Endothelial cell of umbilical vein (primary cell): ENCODE measurements around the gene SUOX. TPM values are rescaled to one million over a fixed set of nuclear protein-coding genes. Genes with fewer than 3 reads are reported as not detected.
A peak's percentile ranks its signal among the peaks of the same experiment; 100 is the strongest.

ENCODE experiments used
- BruUV-seq: library from RNA; stranded (reverse); fragments of 400-500 nt; replicated peaks from 2 replicates; lab custom pipeline; 2021; lab: Mats Ljungman, UMichigan
- CTCF ChIA-PET: fragments of 300-600, 350-600 bp; sonication (Branson Sonifier 250); formaldehyde crosslinking; loops from one replicate; lab custom pipeline; 2021; ENCODE audit warnings: antibody characterized with exemption, inconsistent platforms; lab: Charles Lee
- POLR2A ChIA-PET: fragments of 300-600, 350-600 bp; sonication (Branson Sonifier 250); formaldehyde crosslinking; loops from one replicate; lab custom pipeline; 2021; ENCODE audit warnings: antibody characterized with exemption, inconsistent platforms; lab: Charles Lee
- DNase-seq: peaks from one replicate; pipeline ENCODE4 v3.0.0-alpha.2; 2011; ENCODE audit warnings: low read depth, low spot score
- FAIRE-seq: peaks from 2 replicates; lab custom pipeline; 2011; peaks lifted over from hg19 to GRCh38; lab: Jason Lieb, UNC
- H2AFZ ChIP-seq: 2 replicates; pipeline ENCODE4 v1.6.0; 2012; ENCODE audit warnings: low read depth, low read length, control low read depth, inconsistent platforms
- H3K27ac ChIP-seq: 2 replicates; pipeline ENCODE4 v1.5.1; 2011; ENCODE audit warnings: low read depth, mild to moderate bottlenecking, control low read depth, low read length, moderate library complexity; ENCODE audit not compliant: insufficient read depth
- H3K27me3 ChIP-seq, 2 experiments: 2 replicates each; pipeline versions ENCODE4 v1.6.0 to v1.6.1; 2011; ENCODE audit warnings: low read length in 2 of 2, mixed read lengths in 1 of 2; ENCODE audit not compliant: control insufficient read depth in 2 of 2, insufficient read depth in 2 of 2
- H3K36me3 ChIP-seq, 2 experiments: 2 replicates in 1 of 2; 3 replicates in 1 of 2; pipeline ENCODE4 v1.5.1; 2011; ENCODE audit warnings: low read length in 2 of 2, mild to moderate bottlenecking in 1 of 2, moderate library complexity in 1 of 2; ENCODE audit not compliant: control insufficient read depth in 2 of 2, insufficient read depth in 2 of 2; ENCODE audit errors: extremely low read depth in 1 of 2
- H3K4me1 ChIP-seq: 3 replicates; pipeline ENCODE4 v1.5.1; 2011; ENCODE audit warnings: mild to moderate bottlenecking, low read length; ENCODE audit not compliant: control insufficient read depth, insufficient read depth; ENCODE audit errors: extremely low read depth
- H3K4me2 ChIP-seq: 2 replicates; pipeline ENCODE4 v1.6.1; 2011; ENCODE audit warnings: low read length, control low read depth, mixed read lengths; ENCODE audit not compliant: insufficient read depth
- H3K4me3 ChIP-seq, 3 experiments: fragments of 200-600 bp in 1 of 3; sonication (generic), shearing (Covaris generic) in 1 of 3; replicated peaks in 1 of 3; 2 replicates each; pipeline ENCODE4 v1.5.1; 2011 to 2016; ENCODE audit warnings: control low read depth in 3 of 3, low read length in 3 of 3, mild to moderate bottlenecking in 2 of 3, inconsistent platforms in 1 of 3, low read depth in 1 of 3, moderate library complexity in 1 of 3; ENCODE audit not compliant: insufficient read depth in 1 of 3
- H3K79me2 ChIP-seq: 2 replicates; pipeline ENCODE4 v1.6.0; 2012; ENCODE audit warnings: low read length, inconsistent platforms; ENCODE audit not compliant: control insufficient read depth, insufficient read depth
- H3K9ac ChIP-seq: replicated peaks from 2 replicates; pipeline ENCODE3; 2011; ENCODE audit warnings: low read length, control low read depth; ENCODE audit not compliant: insufficient read depth; ENCODE audit errors: extremely low read depth
- H3K9me1 ChIP-seq: replicated peaks from 3 replicates; pipeline ENCODE4 v1.6.0; 2011; ENCODE audit warnings: mild to moderate bottlenecking, low read length; ENCODE audit not compliant: control insufficient read depth, insufficient read depth; ENCODE audit errors: extremely low read depth
- H3K9me3 ChIP-seq: replicated peaks from 2 replicates; pipeline ENCODE4 v1.5.1; 2012; ENCODE audit warnings: low read length, inconsistent platforms; ENCODE audit not compliant: control insufficient read depth, insufficient read depth
- H4K20me1 ChIP-seq: replicated peaks from 2 replicates; pipeline ENCODE3; 2011; ENCODE audit warnings: mild to moderate bottlenecking, low read length; ENCODE audit not compliant: control insufficient read depth, insufficient read depth; ENCODE audit errors: extremely low read depth
- CTCF ChIP-seq, 2 donors: IDR thresholded peaks; 1 replicate in 1 of 2; 2 replicates in 1 of 2; pipeline ENCODE4 v1.5.1; 2011; ENCODE audit warnings: low read length in 2 of 2, mild to moderate bottlenecking in 2 of 2, moderate library complexity in 2 of 2, control low read depth in 1 of 2, inconsistent platforms in 1 of 2, low read depth in 1 of 2; ENCODE audit not compliant: insufficient read depth in 1 of 2; ENCODE audit errors: extremely low read depth in 1 of 2
- EZH2 ChIP-seq: IDR thresholded peaks from 2 replicates; pipeline ENCODE4 v1.6.1; 2012; ENCODE audit warnings: borderline replicate concordance, low read depth, mild to moderate bottlenecking, moderate library complexity, low read length, inconsistent platforms; ENCODE audit not compliant: severe bottlenecking
- GATA2 ChIP-seq: IDR thresholded peaks from 2 replicates; pipeline ENCODE4 v1.7.0; 2011; ENCODE audit warnings: low read depth, mild to moderate bottlenecking, moderate library complexity, mixed read lengths, low read length; ENCODE audit not compliant: insufficient read length, insufficient read depth
- JUN ChIP-seq: IDR thresholded peaks from 2 replicates; pipeline ENCODE4 v1.6.1; 2011; ENCODE audit warnings: borderline replicate concordance, low read depth; ENCODE audit not compliant: insufficient read length, insufficient read depth
- MAX ChIP-seq: IDR thresholded peaks from 2 replicates; pipeline ENCODE4 v1.6.1; 2011; ENCODE audit not compliant: insufficient read depth, insufficient read length
- MYC ChIP-seq: IDR thresholded peaks from one replicate; pipeline ENCODE4 v1.6.1; 2011; ENCODE audit warnings: mild to moderate bottlenecking, low read depth, low read length
- POLR2A ChIP-seq: IDR thresholded peaks from 2 replicates; pipeline ENCODE4 v1.6.1; 2012; ENCODE audit warnings: low read depth, mild to moderate bottlenecking, control low read depth, low read length
- POLR2AphosphoS5 ChIP-seq: IDR thresholded peaks from 2 replicates; pipeline ENCODE4 v1.6.1; 2012; ENCODE audit warnings: low read depth, mild to moderate bottlenecking, control low read depth, low read length, moderate library complexity; ENCODE audit not compliant: insufficient read depth
- dilution Hi-C: fragments of 300-500 bp; cut with MboI; formaldehyde crosslinking; loops from one replicate; pipeline ENCODE4 v1.15.0; 2019; ENCODE audit warnings: low sequenced_read_pairs; ENCODE audit not compliant: extremely low pct_ligation_motif_present
- intact Hi-C: fragments of 100-400 bp; cut with micrococcal nuclease; formaldehyde crosslinking; loops from one replicate; pipeline ENCODE4 v1.10.0; 2022
- polyA plus RNA-seq, 4 experiments: library from polyadenylated mRNA; depleted of rRNA in 3 of 4; stranded (reverse) in 3 of 4; unstranded in 1 of 4; fragments of >200 nt; gene quantifications; 2 replicates each; pipeline versions ENCODE4 v1.2.1 to v1.2.3, GENCODE V29; 2011 to 2012; ENCODE audit warnings: missing spikeins in 1 of 4
- total RNA-seq: library from RNA; stranded (reverse); gene quantifications from 2 replicates; pipeline ENCODE4 v1.2.3, GENCODE V29; 2021

SUOX gene
- total and polyA plus RNA-seq, 2 donors (not counting 3 experiments of a cell fraction or from before 2014, with no cell fraction given) = 24.3 to 31.4 TPM

- ChIA-PET CTCF (interaction anchor here (1.2 to 4.6 kb wide), 8 partner anchors 14 to 143 kb away, joined by 3 to 28 read pairs (median 8); partner anchors contain the start of genes ERBB3, PA2G4, SMARCC2 and SUOX), POLR2A (interaction anchor here (1.4 to 1.9 kb wide), 2 partner anchors 33 to 58 kb away, joined by 4 read pairs; partner anchors contain the start of gene PA2G4)
- Histone ChIP-seq H2AFZ (no peak overlapping the region), H3K9ac (no peak overlapping the region), H4K20me1 (peaks cover 3% of the 10 kb centered on the region), H3K9me3 (no peaks in the 10 kb centered on the region), H3K4me2 (no peak overlapping the region), H3K4me1 (peaks cover 12% of the 10 kb centered on the region), H3K79me2 (peaks cover 20% of the 10 kb centered on the region), H3K27ac (no peak overlapping the region), H3K27me3 (no peaks in the 10 kb centered on the region), H3K36me3 (peaks cover 8 to 14% of the 10 kb centered on the region in 2 experiments), H3K4me3 (no peak overlapping the region), H3K9me1 (no peaks in the 10 kb centered on the region)
- TF ChIP-seq CTCF (IDR thresholded peaks at IDR 0.05; ENCODE audit: extremely low read depth in 1 of 2, insufficient read depth in 1 of 2, low read depth in 1 of 2, low read length in 2 of 2) = no peak
- no peak for TF ChIP-seq JUN
- TF ChIP-seq EZH2 = no peak
- no peak for TF ChIP-seq GATA2
- no peak for TF ChIP-seq POLR2AphosphoS5
- TF ChIP-seq MAX = no peak
- no peak for TF ChIP-seq MYC
- peak; percentile 11 for TF ChIP-seq POLR2A
- dilution Hi-C loops (no loop called here), intact Hi-C loops (no loop called here)
- FAIRE-seq = no peak
- no TSS peak for BruUV-seq
- no peak for DNase-seq
These were observed 49.1 kb downstream of the SUOX start for GRCh38 chr12:56046027-56046780.
